Stimulated activated CD8-positive, alpha-beta memory T cell treated with anti-CD3 and anti-CD28 coated beads, Interleukin-15, amount 100 ng/mL, for 24 hours (primary cell): ENCODE data around the gene DDI1.

ENCODE experiments used
- DNase-seq: peaks from one replicate; pipeline ENCODE4 v3.0.0-alpha.2; 2020; ENCODE audit warnings: low read depth

DDI1 gene

DNA sequence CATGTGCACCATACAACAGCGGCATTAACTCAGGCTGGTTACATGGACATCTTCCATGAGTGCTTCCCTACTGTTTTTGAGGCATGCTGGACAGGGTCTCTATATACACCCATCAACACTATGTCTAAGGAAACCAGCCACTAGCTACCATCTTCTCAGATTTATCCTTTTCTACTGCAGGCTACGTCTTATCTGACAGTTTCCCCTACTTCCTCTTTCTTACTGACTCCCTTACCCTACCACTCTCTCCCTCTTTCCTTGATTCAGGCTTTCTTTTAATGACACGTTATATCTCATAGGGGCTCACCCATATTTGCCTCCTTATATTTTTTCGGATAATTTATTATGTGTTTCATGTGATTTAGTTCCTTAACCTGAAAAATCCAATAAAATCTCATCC, 41.8 kb downstream of the DDI1 start:
- no peak for DNase-seq

DNA sequence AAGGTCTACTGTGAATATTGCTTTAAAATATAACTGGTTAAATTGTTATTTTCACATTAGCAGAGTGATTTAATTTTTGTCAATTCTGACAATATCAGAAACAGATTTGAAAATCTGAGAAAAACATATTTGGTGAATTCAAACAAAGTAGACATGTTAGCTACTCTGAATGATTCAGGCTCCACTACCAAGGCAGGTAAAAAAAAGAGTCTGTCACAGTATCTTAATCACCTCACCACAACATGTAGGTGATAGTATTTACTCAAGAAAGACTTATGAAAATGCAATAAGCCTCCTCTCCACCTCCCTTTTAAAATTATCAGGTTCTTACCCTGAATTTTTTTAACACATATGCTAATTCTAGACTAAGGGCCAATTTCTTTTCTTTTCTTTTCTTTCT, 42.6 kb downstream of the DDI1 start:
- no peak for DNase-seq

DNA sequence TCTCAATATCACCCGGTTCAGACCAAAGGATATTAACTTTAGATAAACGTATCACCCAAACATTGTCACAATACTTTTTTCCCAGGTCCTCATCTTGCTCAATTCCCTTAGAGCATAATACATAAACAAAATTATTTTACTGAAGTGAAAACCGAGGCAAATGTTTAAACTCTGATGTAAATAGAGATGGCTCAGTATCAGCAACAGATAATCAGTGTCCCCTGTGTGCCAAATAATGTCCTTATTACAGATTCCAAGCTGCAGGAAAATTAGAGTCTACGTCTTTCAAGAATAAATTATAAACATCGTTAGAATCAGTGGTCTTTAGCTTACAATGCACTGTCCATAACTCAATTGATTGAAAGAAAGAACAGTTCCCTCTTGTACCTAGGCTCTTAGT, 50.2 kb downstream of the DDI1 start:
- DNase-seq = no peak
